ENCODE results near the gene BSCL2. TPM values are rescaled to one million over a fixed set of nuclear protein-coding genes. Genes with fewer than 3 reads are reported as not detected.

BSCL2 gene
- total and polyA plus RNA-seq, 2 of the 13 experiments (the other 11 are each of a cell fraction or from before 2014, with no cell fraction given), result 19.5 to 21.1 TPM

DNA sequence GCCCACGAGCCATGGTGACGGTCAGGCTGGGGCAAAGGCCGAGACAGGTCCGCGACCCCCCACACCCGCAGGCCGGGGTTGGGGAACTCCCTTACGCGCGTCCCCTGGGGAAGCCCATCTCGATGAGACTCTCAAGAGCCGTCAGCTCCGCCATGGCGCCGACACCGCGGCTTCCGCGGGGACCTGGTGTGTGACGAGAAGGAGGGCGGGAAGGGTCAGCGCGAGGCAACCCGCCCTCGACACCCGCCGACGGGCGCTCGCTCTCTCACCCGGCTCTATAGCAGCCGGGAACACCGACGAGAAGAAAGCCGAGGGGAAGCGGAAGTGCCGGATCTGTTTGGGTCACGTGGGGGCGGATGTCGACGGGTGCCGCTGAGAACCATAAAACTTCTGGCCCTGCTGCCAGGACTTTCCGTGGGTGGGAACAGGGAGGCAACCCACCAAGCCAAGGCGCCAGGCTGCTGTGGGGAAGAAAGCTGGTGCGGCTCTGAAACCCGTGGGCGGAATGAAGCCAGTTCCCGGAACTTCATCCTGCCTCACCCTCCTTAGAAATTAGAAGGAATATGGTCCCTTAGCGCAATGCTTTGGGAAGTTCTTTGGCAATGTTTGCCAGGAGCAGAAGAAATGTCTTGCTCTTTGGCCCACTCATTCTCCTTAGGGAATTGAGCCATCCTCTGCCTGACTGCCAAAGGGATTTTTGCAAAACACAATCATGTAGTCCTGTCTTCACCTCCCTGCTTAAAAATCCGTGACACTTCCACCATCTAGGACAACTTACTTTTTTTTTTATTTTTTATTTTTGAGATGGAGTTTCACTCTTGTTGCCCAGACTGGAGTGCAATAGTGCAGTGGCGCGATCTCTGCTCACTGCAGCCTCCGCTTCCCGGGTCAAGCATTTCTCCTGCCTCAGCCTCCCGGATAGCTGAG lies 28.2 kb downstream of the BSCL2 start, which contains the start of gene UBXN1 (continued):
- TF ChIP-seq, protein P1, sequence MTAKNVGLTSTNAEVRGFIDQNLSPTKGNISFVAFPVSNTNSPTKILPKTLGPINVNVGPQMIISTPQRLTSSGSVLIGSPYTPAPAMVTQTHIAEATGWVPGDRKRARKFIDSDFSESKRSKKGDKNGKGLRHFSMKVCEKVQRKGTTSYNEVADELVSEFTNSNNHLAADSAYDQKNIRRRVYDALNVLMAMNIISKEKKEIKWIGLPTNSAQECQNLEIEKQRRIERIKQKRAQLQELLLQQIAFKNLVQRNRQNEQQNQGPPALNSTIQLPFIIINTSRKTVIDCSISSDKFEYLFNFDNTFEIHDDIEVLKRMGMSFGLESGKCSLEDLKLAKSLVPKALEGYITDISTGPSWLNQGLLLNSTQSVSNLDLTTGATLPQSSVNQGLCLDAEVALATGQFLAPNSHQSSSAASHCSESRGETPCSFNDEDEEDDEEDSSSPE (CRISPR knock-in tag; IDR thresholded peaks at IDR 0.05), result peak; percentile 62
- peak; percentile 61 for TF ChIP-seq ZNF564 (CRISPR knock-in tag; IDR thresholded peaks at IDR 0.05)
- no peak for TF ChIP-seq ZNF629 (CRISPR knock-in tag; conservative IDR thresholded peaks at IDR 0.05)
- TF ChIP-seq HOXD1 (CRISPR knock-in tag; IDR thresholded peaks at IDR 0.05), result no peak
- no peak for TF ChIP-seq PLRG1 (conservative IDR thresholded peaks at IDR 0.05)
- no peak for TF ChIP-seq SNRNP70 (IDR thresholded peaks at IDR 0.05; ENCODE audit: low read depth, low read length)
- peak; percentile 81 for TF ChIP-seq CBX1 (IDR thresholded peaks at IDR 0.05; ENCODE audit: low read depth)
- TF ChIP-seq RARG (CRISPR knock-in tag; IDR thresholded peaks at IDR 0.05; ENCODE audit: low read depth), result no peak
- TF ChIP-seq JUN (CRISPR knock-in tag; IDR thresholded peaks at IDR 0.05), result no peak
- peak; percentile 69 for TF ChIP-seq TAF1 (CRISPR knock-in tag; IDR thresholded peaks at IDR 0.05)
- TF ChIP-seq CAMTA2 (CRISPR knock-in tag; IDR thresholded peaks at IDR 0.05; ENCODE audit: borderline replicate concordance), result no peak
- TF ChIP-seq, protein P2, sequence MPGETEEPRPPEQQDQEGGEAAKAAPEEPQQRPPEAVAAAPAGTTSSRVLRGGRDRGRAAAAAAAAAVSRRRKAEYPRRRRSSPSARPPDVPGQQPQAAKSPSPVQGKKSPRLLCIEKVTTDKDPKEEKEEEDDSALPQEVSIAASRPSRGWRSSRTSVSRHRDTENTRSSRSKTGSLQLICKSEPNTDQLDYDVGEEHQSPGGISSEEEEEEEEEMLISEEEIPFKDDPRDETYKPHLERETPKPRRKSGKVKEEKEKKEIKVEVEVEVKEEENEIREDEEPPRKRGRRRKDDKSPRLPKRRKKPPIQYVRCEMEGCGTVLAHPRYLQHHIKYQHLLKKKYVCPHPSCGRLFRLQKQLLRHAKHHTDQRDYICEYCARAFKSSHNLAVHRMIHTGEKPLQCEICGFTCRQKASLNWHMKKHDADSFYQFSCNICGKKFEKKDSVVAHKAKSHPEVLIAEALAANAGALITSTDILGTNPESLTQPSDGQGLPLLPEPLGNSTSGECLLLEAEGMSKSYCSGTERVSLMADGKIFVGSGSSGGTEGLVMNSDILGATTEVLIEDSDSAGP (CRISPR knock-in tag; IDR thresholded peaks at IDR 0.05; ENCODE audit: borderline replicate concordance), result peak; percentile 85; the same call in 1 of the 2 replicates
- TF ChIP-seq NR1H2 (CRISPR knock-in tag; IDR thresholded peaks at IDR 0.05; ENCODE audit: borderline replicate concordance, low read depth), result no peak
- no peak for TF ChIP-seq ZSCAN22 (CRISPR knock-in tag; IDR thresholded peaks at IDR 0.05)
- no peak for TF ChIP-seq ZNF879 (CRISPR knock-in tag; IDR thresholded peaks at IDR 0.05)
- TF ChIP-seq, protein P3, sequence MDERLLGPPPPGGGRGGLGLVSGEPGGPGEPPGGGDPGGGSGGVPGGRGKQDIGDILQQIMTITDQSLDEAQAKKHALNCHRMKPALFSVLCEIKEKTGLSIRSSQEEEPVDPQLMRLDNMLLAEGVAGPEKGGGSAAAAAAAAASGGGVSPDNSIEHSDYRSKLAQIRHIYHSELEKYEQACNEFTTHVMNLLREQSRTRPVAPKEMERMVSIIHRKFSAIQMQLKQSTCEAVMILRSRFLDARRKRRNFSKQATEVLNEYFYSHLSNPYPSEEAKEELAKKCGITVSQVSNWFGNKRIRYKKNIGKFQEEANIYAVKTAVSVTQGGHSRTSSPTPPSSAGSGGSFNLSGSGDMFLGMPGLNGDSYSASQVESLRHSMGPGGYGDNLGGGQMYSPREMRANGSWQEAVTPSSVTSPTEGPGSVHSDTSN (CRISPR knock-in tag; IDR thresholded peaks at IDR 0.05), result no peak
- TF ChIP-seq, protein P4, sequence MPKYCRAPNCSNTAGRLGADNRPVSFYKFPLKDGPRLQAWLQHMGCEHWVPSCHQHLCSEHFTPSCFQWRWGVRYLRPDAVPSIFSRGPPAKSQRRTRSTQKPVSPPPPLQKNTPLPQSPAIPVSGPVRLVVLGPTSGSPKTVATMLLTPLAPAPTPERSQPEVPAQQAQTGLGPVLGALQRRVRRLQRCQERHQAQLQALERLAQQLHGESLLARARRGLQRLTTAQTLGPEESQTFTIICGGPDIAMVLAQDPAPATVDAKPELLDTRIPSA (CRISPR knock-in tag; IDR thresholded peaks at IDR 0.05; ENCODE audit: borderline replicate concordance), result no peak
- TF ChIP-seq, protein P5, sequence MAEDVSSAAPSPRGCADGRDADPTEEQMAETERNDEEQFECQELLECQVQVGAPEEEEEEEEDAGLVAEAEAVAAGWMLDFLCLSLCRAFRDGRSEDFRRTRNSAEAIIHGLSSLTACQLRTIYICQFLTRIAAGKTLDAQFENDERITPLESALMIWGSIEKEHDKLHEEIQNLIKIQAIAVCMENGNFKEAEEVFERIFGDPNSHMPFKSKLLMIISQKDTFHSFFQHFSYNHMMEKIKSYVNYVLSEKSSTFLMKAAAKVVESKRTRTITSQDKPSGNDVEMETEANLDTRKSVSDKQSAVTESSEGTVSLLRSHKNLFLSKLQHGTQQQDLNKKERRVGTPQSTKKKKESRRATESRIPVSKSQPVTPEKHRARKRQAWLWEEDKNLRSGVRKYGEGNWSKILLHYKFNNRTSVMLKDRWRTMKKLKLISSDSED (CRISPR knock-in tag; IDR thresholded peaks at IDR 0.05), result no peak
- TF ChIP-seq ZNF34 (CRISPR knock-in tag; IDR thresholded peaks at IDR 0.05; ENCODE audit: borderline replicate concordance), result no peak
- TF ChIP-seq ZSCAN20 (CRISPR knock-in tag; IDR thresholded peaks at IDR 0.05; ENCODE audit: borderline replicate concordance), result 0 out of 2 replicates have a peak, but pooled peaks have one; percentile 12
- no peak for TF ChIP-seq ZNF230 (CRISPR knock-in tag; IDR thresholded peaks at IDR 0.05)
- peak; percentile 34; the same call in 1 of the 2 replicates for TF ChIP-seq ZBTB3 (CRISPR knock-in tag; IDR thresholded peaks at IDR 0.05; ENCODE audit: borderline replicate concordance, low read depth)

Data from HepG2 (cell line).